ENCODE results near the gene KDM4C.

DNA sequence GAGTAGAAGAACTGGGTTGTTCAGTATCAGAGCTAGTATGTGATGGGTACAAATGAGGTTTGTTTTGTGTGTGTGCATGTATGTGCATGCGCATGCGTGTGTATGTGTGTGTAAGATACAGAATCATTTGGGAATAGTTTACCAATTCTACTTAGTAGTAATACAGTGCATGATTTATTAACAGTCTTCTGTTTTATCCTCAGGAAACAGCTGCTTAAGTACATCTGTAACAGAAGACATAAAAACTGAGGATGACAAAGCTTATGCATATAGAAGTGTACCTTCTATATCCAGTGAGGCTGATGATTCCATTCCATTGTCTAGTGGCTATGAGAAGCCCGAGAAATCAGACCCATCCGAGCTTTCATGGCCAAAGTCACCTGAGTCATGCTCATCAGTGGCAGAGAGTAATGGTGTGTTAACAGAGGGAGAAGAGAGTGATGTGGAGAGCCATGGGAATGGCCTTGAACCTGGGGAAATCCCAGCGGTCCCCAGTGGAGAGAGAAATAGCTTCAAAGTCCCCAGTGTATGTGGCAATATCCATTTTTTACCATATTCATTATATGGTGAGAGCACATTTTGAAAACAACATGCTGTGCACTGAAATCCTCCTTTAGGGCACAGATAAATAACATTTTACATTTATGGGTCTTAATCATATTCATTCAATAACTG, 228.5 kb downstream of the KDM4C start:
- no peak for TF ChIP-seq CTCF (IDR thresholded peaks at IDR 0.05)
- no peak for TF ChIP-seq EZH2 (IDR thresholded peaks at IDR 0.05; ENCODE audit: borderline replicate concordance, insufficient read depth, low read depth, low read length, poor library complexity, severe bottlenecking)
